Mammary epithelial cell (primary cell): ENCODE data around the gene MAPK1IP1L.

Experiments used
- EZH2 ChIP-seq: IDR thresholded peaks from 2 replicates; pipeline ENCODE4 v1.6.1; 2012; ENCODE audit warnings: low read length, inconsistent platforms, borderline replicate concordance
- TF ChIP-seq, protein P1 (sequence below), 2 donors: IDR thresholded peaks in 1 of 2; conservative IDR thresholded peaks in 1 of 2; 2 replicates each; pipeline ENCODE4 v1.5.1; 2011 to 2012; ENCODE audit warnings: inconsistent platforms in 2 of 2, low read length in 2 of 2, mild to moderate bottlenecking in 2 of 2, control low read depth in 1 of 2, low read depth in 1 of 2; ENCODE audit not compliant: insufficient read depth in 1 of 2; ENCODE audit errors: extremely low read depth in 1 of 2

DNA sequence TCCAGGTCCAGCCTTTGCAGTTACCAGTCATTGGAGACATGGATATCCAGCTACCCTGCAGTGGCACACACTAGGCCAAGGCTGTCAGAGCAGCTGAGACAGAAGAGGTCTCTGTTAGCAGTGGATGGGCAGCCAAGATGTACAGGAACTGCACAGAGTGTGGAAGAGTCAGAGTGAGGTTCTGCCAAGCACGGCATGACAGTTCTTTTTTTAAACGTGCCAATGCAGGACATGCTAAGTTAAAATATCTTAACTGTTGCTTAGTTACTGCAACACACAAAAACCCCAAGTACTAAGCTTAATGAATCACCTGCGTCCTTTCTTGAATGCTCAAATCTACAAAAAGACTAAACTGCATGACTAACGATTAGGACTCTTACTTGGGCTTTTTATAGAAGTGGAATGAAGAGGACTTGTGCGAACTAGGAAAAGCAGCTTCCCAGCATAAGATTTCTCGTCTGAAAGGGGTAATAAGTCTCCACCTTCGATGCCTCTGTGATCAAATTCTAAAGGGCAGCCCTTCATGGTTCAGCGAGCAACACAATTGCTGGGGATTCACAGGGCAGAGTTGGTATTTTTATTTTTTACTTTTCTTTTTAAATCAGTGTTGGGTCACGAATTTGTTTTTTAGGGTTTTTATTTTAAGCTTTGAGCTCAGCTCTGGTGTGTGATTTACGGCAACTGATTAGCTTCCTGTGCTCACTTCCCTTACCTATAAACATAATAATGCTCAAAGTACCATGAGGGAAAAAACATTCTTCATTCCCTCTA lies 20.6 kb downstream of the MAPK1IP1L start:
- TF ChIP-seq, protein P1, sequence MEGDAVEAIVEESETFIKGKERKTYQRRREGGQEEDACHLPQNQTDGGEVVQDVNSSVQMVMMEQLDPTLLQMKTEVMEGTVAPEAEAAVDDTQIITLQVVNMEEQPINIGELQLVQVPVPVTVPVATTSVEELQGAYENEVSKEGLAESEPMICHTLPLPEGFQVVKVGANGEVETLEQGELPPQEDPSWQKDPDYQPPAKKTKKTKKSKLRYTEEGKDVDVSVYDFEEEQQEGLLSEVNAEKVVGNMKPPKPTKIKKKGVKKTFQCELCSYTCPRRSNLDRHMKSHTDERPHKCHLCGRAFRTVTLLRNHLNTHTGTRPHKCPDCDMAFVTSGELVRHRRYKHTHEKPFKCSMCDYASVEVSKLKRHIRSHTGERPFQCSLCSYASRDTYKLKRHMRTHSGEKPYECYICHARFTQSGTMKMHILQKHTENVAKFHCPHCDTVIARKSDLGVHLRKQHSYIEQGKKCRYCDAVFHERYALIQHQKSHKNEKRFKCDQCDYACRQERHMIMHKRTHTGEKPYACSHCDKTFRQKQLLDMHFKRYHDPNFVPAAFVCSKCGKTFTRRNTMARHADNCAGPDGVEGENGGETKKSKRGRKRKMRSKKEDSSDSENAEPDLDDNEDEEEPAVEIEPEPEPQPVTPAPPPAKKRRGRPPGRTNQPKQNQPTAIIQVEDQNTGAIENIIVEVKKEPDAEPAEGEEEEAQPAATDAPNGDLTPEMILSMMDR (conservative IDR thresholded peaks at IDR 0.05 in 1 of 2, IDR thresholded peaks at IDR 0.05 in 1 of 2; ENCODE audit: extremely low read depth in 1 of 2, insufficient read depth in 1 of 2, low read depth in 1 of 2, low read length in 2 of 2): no peak
- TF ChIP-seq EZH2: no peak
